Measurements from ENCODE around the gene TRMT61B.

The TRMT61B gene

DNA sequence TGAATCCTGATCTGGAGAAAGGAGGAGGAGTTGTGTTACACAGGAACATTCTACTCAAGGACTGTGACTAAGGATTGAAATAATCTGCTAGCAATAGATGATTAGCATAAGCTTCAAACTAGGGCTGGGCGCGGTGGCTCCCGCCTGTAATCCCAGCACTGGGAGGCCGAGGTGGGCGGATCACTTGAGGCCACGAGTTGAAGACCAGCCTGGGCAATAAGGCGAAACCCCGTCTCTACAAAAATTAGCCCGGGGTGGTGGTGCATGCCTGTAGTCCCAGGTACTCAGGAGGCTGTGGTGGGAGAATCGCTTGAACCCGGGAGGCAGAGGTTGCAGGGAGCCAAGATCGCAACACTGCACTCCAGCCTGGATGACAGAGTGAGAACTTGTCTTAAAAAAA, 1.5 kb downstream of the TRMT61B start:
- Histone ChIP-seq H3K27me3 (ENCODE audit: control insufficient read depth in 1 of 2, insufficient read depth in 2 of 2, low read length in 2 of 2) (no peaks in the 10 kb centered on the region), H3K9ac (ENCODE audit: low read depth in 1 of 2, low read length in 2 of 2) (peak overlapping the region in 1 of 2 donors; percentile 26)

DNA sequence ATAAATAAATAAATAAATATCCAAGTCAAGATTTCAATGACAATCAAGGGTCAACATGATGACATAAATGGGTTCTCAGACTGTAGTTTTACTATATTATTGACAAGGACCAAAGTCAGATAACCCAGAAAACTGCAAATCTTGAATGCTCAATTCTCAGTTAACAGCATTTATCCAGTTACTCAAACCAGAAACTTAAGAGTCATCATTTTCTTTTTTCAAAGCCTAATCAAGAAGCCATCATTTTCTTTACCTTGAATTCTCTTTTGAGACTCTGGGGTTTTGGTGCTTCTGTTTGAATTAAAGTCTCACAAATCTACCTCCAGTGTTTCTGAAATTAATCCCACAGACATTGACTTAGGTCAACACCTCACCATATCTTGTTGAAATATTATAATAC, 14.1 kb downstream of the TRMT61B start:
- no peaks in the 10 kb centered on the region for H3K9me3 ChIP-seq (ENCODE audit: control insufficient read depth in 1 of 2, low read length in 2 of 2)
- H3K27ac ChIP-seq (ENCODE audit: low read depth, low read length), result no peak overlapping the region
- no peak overlapping the region for H3K4me3 ChIP-seq (ENCODE audit: low read depth in 1 of 2, low read length in 2 of 2)
- H3K4me1 ChIP-seq (ENCODE audit: control insufficient read depth in 1 of 2, insufficient read depth in 2 of 2, low read length in 2 of 2), result no peaks in the 10 kb centered on the region
- no peaks in the 10 kb centered on the region for H3K27me3 ChIP-seq (ENCODE audit: control insufficient read depth in 1 of 2, insufficient read depth in 2 of 2, low read length in 2 of 2)
- H3K36me3 ChIP-seq (ENCODE audit: control insufficient read depth in 1 of 2, insufficient read depth in 2 of 2, low read length in 2 of 2), result peaks cover 0 to 15% of the 10 kb centered on the region in 2 donors
- no peak overlapping the region for H3K9ac ChIP-seq (ENCODE audit: low read depth in 1 of 2, low read length in 2 of 2)

More for the DNA sequence above, 1.5 kb downstream of the TRMT61B start:
- H3K9me3 ChIP-seq (ENCODE audit: control insufficient read depth in 1 of 2, low read length in 2 of 2), result no peaks in the 10 kb centered on the region
- H3K27ac ChIP-seq (ENCODE audit: low read depth, low read length), result no peak overlapping the region
- no peaks in the 10 kb centered on the region for H3K36me3 ChIP-seq (ENCODE audit: control insufficient read depth in 1 of 2, insufficient read depth in 2 of 2, low read length in 2 of 2)
- H3K4me1 ChIP-seq (ENCODE audit: control insufficient read depth in 1 of 2, insufficient read depth in 2 of 2, low read length in 2 of 2), result peaks cover 28 to 30% of the 10 kb centered on the region in 2 donors
- peak overlapping the region; percentile 98 to 100 for H3K4me3 ChIP-seq (ENCODE audit: low read depth in 1 of 2, low read length in 2 of 2)

DNA sequence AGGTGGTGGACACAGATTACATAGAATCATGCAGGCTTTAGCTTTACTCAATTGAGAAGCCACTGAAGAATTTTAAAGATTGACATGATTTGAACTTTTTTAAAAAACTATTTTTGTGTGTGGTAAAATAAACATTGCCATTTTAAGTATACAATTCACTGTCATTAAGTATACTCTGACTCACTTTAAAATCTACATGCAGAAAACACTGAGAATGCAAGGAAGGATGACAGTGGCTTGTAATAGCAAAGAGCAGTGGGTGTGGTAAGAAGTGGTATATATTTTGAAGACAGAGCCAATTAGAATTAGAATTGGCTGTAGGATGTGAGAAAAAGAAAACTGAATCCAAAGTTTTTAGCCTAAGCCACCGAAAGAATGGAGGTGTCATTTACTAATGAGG, 14.9 kb downstream of the TRMT61B start:
- Histone ChIP-seq H3K27me3 (ENCODE audit: control insufficient read depth in 1 of 2, insufficient read depth in 2 of 2, low read length in 2 of 2) (no peaks in the 10 kb centered on the region), H3K36me3 (ENCODE audit: control insufficient read depth in 1 of 2, insufficient read depth in 2 of 2, low read length in 2 of 2) (peaks cover 0 to 8% of the 10 kb centered on the region in 2 donors), H3K9ac (ENCODE audit: low read depth in 1 of 2, low read length in 2 of 2) (no peak overlapping the region), H3K27ac (ENCODE audit: low read depth, low read length) (no peak overlapping the region), H3K9me3 (ENCODE audit: control insufficient read depth in 1 of 2, low read length in 2 of 2) (no peaks in the 10 kb centered on the region), H3K4me3 (ENCODE audit: low read depth in 1 of 2, low read length in 2 of 2) (no peak overlapping the region), H3K4me1 (ENCODE audit: control insufficient read depth in 1 of 2, insufficient read depth in 2 of 2, low read length in 2 of 2) (no peaks in the 10 kb centered on the region)

DNA sequence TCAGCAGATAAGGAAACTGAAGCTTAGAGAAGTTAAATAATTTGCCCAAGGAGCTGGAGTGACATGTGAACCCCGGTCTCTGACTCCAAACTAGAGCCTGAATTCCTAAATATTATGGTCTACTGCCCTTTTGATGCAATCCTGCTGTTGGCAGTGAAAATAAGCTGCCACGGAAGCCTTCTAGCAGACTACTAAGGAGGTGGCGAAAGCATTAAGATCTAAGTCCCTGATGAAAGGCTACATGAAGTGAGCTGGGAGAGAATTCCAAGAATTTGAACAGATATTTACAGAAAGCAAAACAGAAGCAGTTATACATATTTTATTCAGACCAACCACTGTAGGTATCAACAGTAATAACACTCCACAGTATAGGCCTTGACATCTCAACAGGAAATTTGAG, 28.1 kb downstream of the TRMT61B start:
- no peaks in the 10 kb centered on the region for H3K4me1 ChIP-seq (ENCODE audit: control insufficient read depth in 1 of 2, insufficient read depth in 2 of 2, low read length in 2 of 2)
- H3K27ac ChIP-seq (ENCODE audit: low read depth, low read length), result no peak overlapping the region
- no peak overlapping the region for H3K4me3 ChIP-seq (ENCODE audit: low read depth in 1 of 2, low read length in 2 of 2)
- H3K36me3 ChIP-seq (ENCODE audit: control insufficient read depth in 1 of 2, insufficient read depth in 2 of 2, low read length in 2 of 2), result peaks cover 5% of the 10 kb centered on the region in 2 donors
- no peaks in the 10 kb centered on the region for H3K9me3 ChIP-seq (ENCODE audit: control insufficient read depth in 1 of 2, low read length in 2 of 2)
- no peak overlapping the region for H3K9ac ChIP-seq (ENCODE audit: low read depth in 1 of 2, low read length in 2 of 2)
- no peaks in the 10 kb centered on the region for H3K27me3 ChIP-seq (ENCODE audit: control insufficient read depth in 1 of 2, insufficient read depth in 2 of 2, low read length in 2 of 2)

DNA sequence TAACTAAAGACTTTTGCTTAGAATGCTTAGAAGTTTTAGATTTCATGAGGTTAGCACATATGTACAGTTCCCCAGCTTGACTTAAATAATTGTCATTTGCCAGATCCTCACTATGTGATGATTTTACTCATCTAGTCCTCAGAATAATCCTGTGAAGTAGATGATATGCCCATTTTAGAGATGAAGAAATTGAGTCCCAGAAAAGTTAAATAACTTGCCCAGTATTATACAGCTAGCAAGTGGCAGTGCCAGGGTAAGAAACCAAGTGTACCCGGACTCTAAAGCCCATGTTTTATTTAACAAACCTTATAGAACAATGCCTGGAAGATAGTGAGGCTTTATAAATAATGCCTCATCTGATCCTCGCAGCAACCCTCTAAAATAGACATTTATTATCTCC, 31.1 kb downstream of the TRMT61B start:
- Histone ChIP-seq H3K36me3 (ENCODE audit: control insufficient read depth in 1 of 2, insufficient read depth in 2 of 2, low read length in 2 of 2) (peaks cover under 1 to 2% of the 10 kb centered on the region in 2 donors), H3K4me1 (ENCODE audit: control insufficient read depth in 1 of 2, insufficient read depth in 2 of 2, low read length in 2 of 2) (no peaks in the 10 kb centered on the region), H3K9ac (ENCODE audit: low read depth in 1 of 2, low read length in 2 of 2) (no peak overlapping the region), H3K9me3 (ENCODE audit: control insufficient read depth in 1 of 2, low read length in 2 of 2) (no peaks in the 10 kb centered on the region), H3K4me3 (ENCODE audit: low read depth in 1 of 2, low read length in 2 of 2) (no peak overlapping the region), H3K27me3 (ENCODE audit: control insufficient read depth in 1 of 2, insufficient read depth in 2 of 2, low read length in 2 of 2) (no peaks in the 10 kb centered on the region), H3K27ac (ENCODE audit: low read depth, low read length) (no peak overlapping the region)

DNA sequence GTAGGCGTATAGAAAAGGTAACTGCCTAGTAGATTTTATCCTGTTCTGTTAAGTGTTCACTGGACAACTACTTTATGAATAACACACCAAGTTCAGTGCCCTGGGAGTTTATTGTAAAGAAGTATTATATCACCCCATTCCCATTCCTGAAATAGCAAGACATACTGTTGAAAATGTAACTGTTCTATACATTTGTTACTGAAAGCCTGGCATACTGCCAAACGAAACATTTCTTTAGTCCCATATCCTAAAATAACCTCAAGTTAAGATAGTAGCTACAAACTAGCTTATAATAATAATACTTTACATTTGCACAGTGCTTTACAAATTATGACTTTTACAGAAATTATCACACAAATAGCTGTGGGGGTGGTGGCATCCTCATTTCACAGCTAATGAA, 34.3 kb downstream of the TRMT61B start:
- no peaks in the 10 kb centered on the region for H3K4me1 ChIP-seq (ENCODE audit: control insufficient read depth in 1 of 2, insufficient read depth in 2 of 2, low read length in 2 of 2)
- no peaks in the 10 kb centered on the region for H3K27me3 ChIP-seq (ENCODE audit: control insufficient read depth in 1 of 2, insufficient read depth in 2 of 2, low read length in 2 of 2)
- no peak overlapping the region for H3K9ac ChIP-seq (ENCODE audit: low read depth in 1 of 2, low read length in 2 of 2)
- no peak overlapping the region for H3K27ac ChIP-seq (ENCODE audit: low read depth, low read length)
- H3K36me3 ChIP-seq (ENCODE audit: control insufficient read depth in 1 of 2, insufficient read depth in 2 of 2, low read length in 2 of 2), result no peaks in the 10 kb centered on the region
- no peaks in the 10 kb centered on the region for H3K9me3 ChIP-seq (ENCODE audit: control insufficient read depth in 1 of 2, low read length in 2 of 2)
- H3K4me3 ChIP-seq (ENCODE audit: low read depth in 1 of 2, low read length in 2 of 2), result no peak overlapping the region

DNA sequence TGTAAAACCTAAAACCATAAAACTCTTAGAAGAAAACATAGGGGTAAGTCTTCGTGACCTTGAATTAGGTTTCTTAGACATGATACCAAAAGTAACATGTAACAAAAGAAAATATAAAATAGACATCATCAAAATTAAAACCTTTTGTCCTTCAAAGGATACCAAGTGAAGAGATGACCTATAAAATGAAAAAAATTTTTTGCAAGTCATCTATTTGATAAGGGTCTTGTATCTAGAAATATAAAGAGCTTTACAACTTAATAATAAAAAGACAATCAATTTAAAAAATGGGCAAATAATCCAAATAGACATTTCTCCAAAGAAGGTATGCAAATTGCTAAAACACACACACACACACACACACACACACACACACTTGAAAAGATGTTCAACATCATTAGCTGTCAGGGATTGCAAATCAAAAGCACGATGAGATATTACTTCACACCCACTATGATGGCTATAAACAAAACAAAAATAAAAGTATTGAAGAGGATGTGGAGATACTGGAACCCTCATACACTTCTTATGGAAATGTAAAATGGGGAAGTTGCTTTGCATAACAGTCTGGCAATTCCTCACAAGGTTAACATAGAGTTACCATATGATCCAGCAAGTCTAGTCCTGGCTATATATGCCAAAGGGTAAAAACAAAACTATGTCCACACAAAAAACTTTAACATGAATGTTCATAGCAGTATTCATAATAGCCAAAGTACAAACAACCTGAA, 36.2 kb downstream of the TRMT61B start:
- H3K4me3 ChIP-seq (ENCODE audit: low read depth in 1 of 2, low read length in 2 of 2), result no peak overlapping the region
- H3K4me1 ChIP-seq (ENCODE audit: control insufficient read depth in 1 of 2, insufficient read depth in 2 of 2, low read length in 2 of 2), result no peaks in the 10 kb centered on the region
- no peaks in the 10 kb centered on the region for H3K9me3 ChIP-seq (ENCODE audit: control insufficient read depth in 1 of 2, low read length in 2 of 2)
- H3K9ac ChIP-seq (ENCODE audit: low read depth in 1 of 2, low read length in 2 of 2), result no peak overlapping the region
- H3K27me3 ChIP-seq (ENCODE audit: control insufficient read depth in 1 of 2, insufficient read depth in 2 of 2, low read length in 2 of 2), result no peaks in the 10 kb centered on the region
- no peak overlapping the region for H3K27ac ChIP-seq (ENCODE audit: low read depth, low read length)
- H3K36me3 ChIP-seq (ENCODE audit: control insufficient read depth in 1 of 2, insufficient read depth in 2 of 2, low read length in 2 of 2), result no peaks in the 10 kb centered on the region

DNA sequence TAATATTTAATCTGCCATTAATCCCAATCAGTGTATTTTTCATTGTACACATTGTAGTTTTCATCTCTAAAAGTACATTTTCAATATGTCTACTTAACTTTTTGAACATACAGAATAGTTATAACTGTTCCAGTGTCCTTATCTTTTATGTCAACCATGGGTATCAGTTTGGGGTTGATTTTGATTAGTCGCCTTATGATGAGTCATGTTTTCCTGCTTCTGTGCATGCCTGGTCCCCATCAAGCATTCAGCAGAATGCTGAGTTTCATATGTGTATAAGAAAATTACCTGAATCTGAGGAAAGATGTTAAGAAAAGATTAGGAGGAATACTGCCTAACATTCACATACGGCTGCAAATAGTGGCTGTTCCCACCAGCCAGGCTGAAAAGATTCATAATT, 41.7 kb downstream of the TRMT61B start:
- Histone ChIP-seq H3K9me3 (ENCODE audit: control insufficient read depth in 1 of 2, low read length in 2 of 2) (no peaks in the 10 kb centered on the region), H3K4me3 (ENCODE audit: low read depth in 1 of 2, low read length in 2 of 2) (no peak overlapping the region), H3K4me1 (ENCODE audit: control insufficient read depth in 1 of 2, insufficient read depth in 2 of 2, low read length in 2 of 2) (no peaks in the 10 kb centered on the region), H3K9ac (ENCODE audit: low read depth in 1 of 2, low read length in 2 of 2) (no peak overlapping the region), H3K36me3 (ENCODE audit: control insufficient read depth in 1 of 2, insufficient read depth in 2 of 2, low read length in 2 of 2) (no peaks in the 10 kb centered on the region), H3K27ac (ENCODE audit: low read depth, low read length) (no peak overlapping the region), H3K27me3 (ENCODE audit: control insufficient read depth in 1 of 2, insufficient read depth in 2 of 2, low read length in 2 of 2) (no peaks in the 10 kb centered on the region)

DNA sequence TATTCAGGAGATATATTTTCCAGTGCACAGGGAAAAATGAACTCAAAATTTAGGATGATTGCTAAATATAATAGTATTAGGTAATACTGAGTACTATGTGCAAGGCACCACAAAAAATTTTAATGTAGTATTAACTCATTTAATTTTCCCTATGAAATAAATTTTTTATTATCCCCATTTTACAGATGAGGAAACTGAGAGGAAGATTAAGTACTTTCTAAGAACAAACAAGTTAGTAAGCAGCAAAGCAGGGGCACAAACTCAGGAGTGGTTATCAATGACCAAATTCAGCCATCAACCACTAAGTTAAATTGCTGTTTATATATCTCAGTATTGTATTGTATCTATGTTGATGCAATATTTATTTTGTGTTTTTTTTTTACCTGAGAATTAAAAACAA, 45.2 kb downstream of the TRMT61B start:
- H3K4me1 ChIP-seq (ENCODE audit: control insufficient read depth in 1 of 2, insufficient read depth in 2 of 2, low read length in 2 of 2), result no peaks in the 10 kb centered on the region
- H3K27me3 ChIP-seq (ENCODE audit: control insufficient read depth in 1 of 2, insufficient read depth in 2 of 2, low read length in 2 of 2), result no peaks in the 10 kb centered on the region

DNA sequence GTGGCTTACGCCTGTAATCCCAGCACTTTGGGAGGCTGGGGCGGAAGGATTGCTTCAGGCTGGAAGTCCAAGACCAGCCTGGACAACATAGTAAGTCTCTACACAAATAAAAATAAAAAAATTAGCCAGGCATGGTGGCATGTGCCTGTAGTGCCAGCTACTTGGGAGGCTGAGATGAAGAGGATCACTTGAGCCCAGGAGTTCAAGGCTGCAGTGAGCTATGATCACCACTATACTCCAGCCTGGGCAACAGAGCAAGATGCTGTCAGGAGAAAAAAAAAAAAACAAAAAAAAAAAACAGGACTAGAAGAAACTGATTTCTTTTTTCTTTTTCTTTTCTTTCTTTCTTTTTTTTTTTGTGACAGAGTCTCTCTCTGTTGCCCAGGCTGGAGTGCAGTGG, 45.9 kb downstream of the TRMT61B start:
- Histone ChIP-seq H3K36me3 (ENCODE audit: control insufficient read depth in 1 of 2, insufficient read depth in 2 of 2, low read length in 2 of 2) (no peaks in the 10 kb centered on the region), H3K9me3 (ENCODE audit: control insufficient read depth in 1 of 2, low read length in 2 of 2) (no peaks in the 10 kb centered on the region), H3K4me1 (ENCODE audit: control insufficient read depth in 1 of 2, insufficient read depth in 2 of 2, low read length in 2 of 2) (no peaks in the 10 kb centered on the region), H3K9ac (ENCODE audit: low read depth in 1 of 2, low read length in 2 of 2) (no peak overlapping the region), H3K27me3 (ENCODE audit: control insufficient read depth in 1 of 2, insufficient read depth in 2 of 2, low read length in 2 of 2) (no peaks in the 10 kb centered on the region), H3K27ac (ENCODE audit: low read depth, low read length) (no peak overlapping the region), H3K4me3 (ENCODE audit: low read depth in 1 of 2, low read length in 2 of 2) (no peak overlapping the region)

More for the DNA sequence above, 45.2 kb downstream of the TRMT61B start:
- Histone ChIP-seq H3K9me3 (ENCODE audit: control insufficient read depth in 1 of 2, low read length in 2 of 2) (no peaks in the 10 kb centered on the region), H3K9ac (ENCODE audit: low read depth in 1 of 2, low read length in 2 of 2) (no peak overlapping the region), H3K4me3 (ENCODE audit: low read depth in 1 of 2, low read length in 2 of 2) (no peak overlapping the region), H3K36me3 (ENCODE audit: control insufficient read depth in 1 of 2, insufficient read depth in 2 of 2, low read length in 2 of 2) (no peaks in the 10 kb centered on the region), H3K27ac (ENCODE audit: low read depth, low read length) (no peak overlapping the region)

Measured in duodenal mucosa (tissue), 2 donors.